IgD-negative memory B cell (primary cell): Measurements from ENCODE around the gene GREM1. TPM values are rescaled to one million over a fixed set of nuclear protein-coding genes. Genes with fewer than 3 reads are reported as not detected.
A peak's percentile ranks its signal among the peaks of the same experiment; 100 is the strongest.

Experiments
- H3K27ac Mint-ChIP-seq, 3 donors: one replicate each; pipeline ENCODE4 v1.8.0; 2020 to 2022; ENCODE audit warnings: mild to moderate bottlenecking in 3 of 3, mixed read lengths in 3 of 3, moderate library complexity in 1 of 3
- H3K27me3 Mint-ChIP-seq: one replicate; pipeline ENCODE4 v1.8.0; 2021; ENCODE audit warnings: mixed read lengths
- H3K36me3 Mint-ChIP-seq: one replicate; pipeline ENCODE4 v1.8.0; 2020; ENCODE audit warnings: mild to moderate bottlenecking, mixed read lengths
- H3K4me1 Mint-ChIP-seq, 3 donors: one replicate each; pipeline ENCODE4 v1.8.0; 2020 to 2022; ENCODE audit warnings: mixed read lengths in 3 of 3, mild to moderate bottlenecking in 1 of 3
- H3K4me3 Mint-ChIP-seq, 4 donors: one replicate each; pipeline ENCODE4 v1.8.0; 2020 to 2022; ENCODE audit warnings: mild to moderate bottlenecking in 4 of 4, mixed read lengths in 4 of 4, moderate library complexity in 3 of 4
- H3K9me3 Mint-ChIP-seq, 3 donors: one replicate each; pipeline ENCODE4 v1.8.0; 2020 to 2021; ENCODE audit warnings: mixed read lengths in 3 of 3, mild to moderate bottlenecking in 1 of 3
- polyA plus RNA-seq: library from polyadenylated mRNA; unstranded; fragments of 300-500 nt; fragmentation: Illumina TruSeq; gene quantifications from one replicate; pipeline ENCODE4 v1.2.3, GENCODE V29; 2021

Gene GREM1
- not detected for polyA plus RNA-seq

DNA sequence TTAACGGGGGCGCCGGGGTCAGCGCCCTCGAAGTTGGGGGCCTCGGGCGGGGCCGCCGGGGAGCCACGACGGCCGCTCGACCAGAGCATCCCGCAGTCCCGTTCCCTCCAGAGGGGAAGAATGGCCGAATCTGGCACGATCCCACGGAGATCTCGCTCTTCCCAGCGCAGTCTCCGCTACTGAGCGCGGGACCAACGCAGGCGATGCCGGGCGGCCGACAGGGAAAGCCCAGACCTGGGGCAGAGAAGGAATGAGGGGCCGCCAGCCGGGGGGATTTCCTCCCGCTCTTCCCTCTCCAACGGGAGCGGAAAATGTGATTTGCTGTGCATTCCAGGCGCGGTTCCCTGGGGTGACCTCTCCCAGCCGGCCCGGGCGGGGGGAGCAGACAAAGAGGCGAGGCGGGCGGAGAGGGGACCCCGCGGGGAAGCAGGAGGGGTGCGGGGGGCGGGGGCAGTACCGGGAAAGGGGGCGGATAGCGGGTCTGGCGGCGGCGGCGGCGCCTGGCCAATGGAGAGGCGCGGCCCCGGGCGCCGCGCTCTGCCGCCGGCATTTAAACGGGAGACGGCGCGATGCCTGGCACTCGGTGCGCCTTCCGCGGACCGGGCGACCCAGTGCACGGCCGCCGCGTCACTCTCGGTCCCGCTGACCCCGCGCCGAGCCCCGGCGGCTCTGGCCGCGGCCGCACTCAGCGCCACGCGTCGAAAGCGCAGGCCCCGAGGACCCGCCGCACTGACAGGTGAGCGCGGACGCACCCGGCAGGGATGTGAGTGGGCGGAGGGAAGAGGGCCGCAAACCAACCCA lies at the start of gene GREM1:
Gene GREM1, plus strand, starts transcription at position 579 of the 801 bp plus-strand sequence. CDS start 12,687 bp downstream, outside the sequence.
- no peaks in the 10 kb centered on the region for H3K36me3 Mint-ChIP-seq
- peaks cover 0 to 2% (median 0%) of the 10 kb centered on the region in 3 donors for H3K9me3 Mint-ChIP-seq
- H3K27me3 Mint-ChIP-seq: peaks cover 47% of the 10 kb centered on the region
- H3K4me1 Mint-ChIP-seq: peaks cover 13 to 16% (median 16%) of the 10 kb centered on the region in 3 donors
- peak within 1 kb of the TSS; percentile 56 to 89 (median 71) for H3K4me3 Mint-ChIP-seq
- H3K27ac Mint-ChIP-seq: peak within 1 kb of the TSS in 2 of 3 donors; percentile 4 to 48

GRCh38 chr15:32668942-32669341 lies 48.9 kb upstream of the GREM1 start:
- H3K27me3 Mint-ChIP-seq: no peaks in the 10 kb centered on the region
- H3K4me3 Mint-ChIP-seq: no peak overlapping the region
- H3K36me3 Mint-ChIP-seq: no peaks in the 10 kb centered on the region
- no peak overlapping the region for H3K27ac Mint-ChIP-seq
- no peaks in the 10 kb centered on the region for H3K9me3 Mint-ChIP-seq
- H3K4me1 Mint-ChIP-seq: no peaks in the 10 kb centered on the region

GRCh38 chr15:32669896-32670611 lies 47.8 kb upstream of the GREM1 start:
- no peak overlapping the region for H3K27ac Mint-ChIP-seq
- no peak overlapping the region for H3K4me3 Mint-ChIP-seq
- H3K9me3 Mint-ChIP-seq: no peaks in the 10 kb centered on the region
- no peaks in the 10 kb centered on the region for H3K27me3 Mint-ChIP-seq
- no peaks in the 10 kb centered on the region for H3K4me1 Mint-ChIP-seq
- no peaks in the 10 kb centered on the region for H3K36me3 Mint-ChIP-seq

DNA sequence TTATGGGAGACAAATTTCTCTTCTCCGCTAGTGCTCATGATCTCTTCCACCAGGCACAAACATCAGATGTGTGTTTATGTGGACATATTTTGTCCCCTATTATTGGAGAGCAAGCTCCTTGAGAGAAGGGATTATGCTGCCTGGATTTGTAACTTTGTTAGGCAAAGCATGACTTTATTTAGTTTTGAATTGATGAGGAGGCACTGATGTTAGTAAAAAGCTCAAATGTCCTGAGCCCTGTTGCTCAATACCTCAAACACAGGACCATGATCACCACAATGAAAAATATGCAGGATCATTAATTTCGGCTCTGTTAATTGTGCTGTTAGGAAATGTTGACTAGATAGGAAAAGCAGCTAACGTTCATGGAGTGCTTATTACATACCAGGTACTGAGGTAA lies 47.2 kb upstream of the GREM1 start:
- H3K27ac Mint-ChIP-seq: no peak overlapping the region
- H3K4me3 Mint-ChIP-seq: no peak overlapping the region
- no peaks in the 10 kb centered on the region for H3K27me3 Mint-ChIP-seq
- H3K4me1 Mint-ChIP-seq: no peaks in the 10 kb centered on the region
- H3K9me3 Mint-ChIP-seq: no peaks in the 10 kb centered on the region
- no peaks in the 10 kb centered on the region for H3K36me3 Mint-ChIP-seq

GRCh38 chr15:32671339-32672325 lies 46.2 kb upstream of the GREM1 start:
- no peaks in the 10 kb centered on the region for H3K4me1 Mint-ChIP-seq

GRCh38 chr15:32674681-32675080 lies 43.1 kb upstream of the GREM1 start:
- no peaks in the 10 kb centered on the region for H3K27me3 Mint-ChIP-seq
- H3K4me3 Mint-ChIP-seq: no peak overlapping the region
- no peaks in the 10 kb centered on the region for H3K36me3 Mint-ChIP-seq
- H3K4me1 Mint-ChIP-seq: no peaks in the 10 kb centered on the region
- H3K9me3 Mint-ChIP-seq: no peaks in the 10 kb centered on the region
- H3K27ac Mint-ChIP-seq: no peak overlapping the region

More at GRCh38 chr15:32671339-32672325, 46.2 kb upstream of the GREM1 start:
- Mint-ChIP-seq H3K27ac (no peak overlapping the region), H3K27me3 (no peaks in the 10 kb centered on the region), H3K4me3 (no peak overlapping the region), H3K9me3 (no peaks in the 10 kb centered on the region), H3K36me3 (no peaks in the 10 kb centered on the region)

DNA sequence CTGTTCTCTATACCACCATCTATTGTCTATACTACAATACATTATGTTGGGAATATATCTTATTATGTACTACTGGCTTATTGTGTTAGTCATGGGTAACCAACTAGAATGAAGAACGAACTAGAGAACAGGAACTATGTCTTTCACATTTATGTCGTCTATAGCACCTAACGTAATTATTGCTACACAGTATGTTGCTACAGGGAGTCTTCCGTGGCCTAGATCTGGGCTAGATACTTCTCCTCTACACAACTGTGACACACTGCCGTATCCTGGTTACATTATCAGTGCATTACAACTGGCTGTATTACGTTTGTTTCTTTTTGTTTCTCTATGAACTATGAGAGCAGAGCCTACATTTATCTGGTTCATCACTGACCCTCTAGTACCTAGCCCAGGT lies 42.3 kb upstream of the GREM1 start:
- H3K27me3 Mint-ChIP-seq: no peaks in the 10 kb centered on the region
- H3K9me3 Mint-ChIP-seq: no peaks in the 10 kb centered on the region
- no peak overlapping the region for H3K27ac Mint-ChIP-seq
- no peak overlapping the region for H3K4me3 Mint-ChIP-seq
- H3K4me1 Mint-ChIP-seq: no peaks in the 10 kb centered on the region
- no peaks in the 10 kb centered on the region for H3K36me3 Mint-ChIP-seq

GRCh38 chr15:32676169-32676568 lies 41.6 kb upstream of the GREM1 start:
- Mint-ChIP-seq H3K27ac (no peak overlapping the region), H3K36me3 (no peaks in the 10 kb centered on the region), H3K9me3 (no peaks in the 10 kb centered on the region), H3K27me3 (no peaks in the 10 kb centered on the region), H3K4me1 (no peaks in the 10 kb centered on the region), H3K4me3 (no peak overlapping the region)

- Mint-ChIP-seq H3K4me3 (no peak overlapping the region), H3K4me1 (no peaks in the 10 kb centered on the region)
These were observed 40.5 kb upstream of the GREM1 start for GRCh38 chr15:32677238-32677750.

DNA sequence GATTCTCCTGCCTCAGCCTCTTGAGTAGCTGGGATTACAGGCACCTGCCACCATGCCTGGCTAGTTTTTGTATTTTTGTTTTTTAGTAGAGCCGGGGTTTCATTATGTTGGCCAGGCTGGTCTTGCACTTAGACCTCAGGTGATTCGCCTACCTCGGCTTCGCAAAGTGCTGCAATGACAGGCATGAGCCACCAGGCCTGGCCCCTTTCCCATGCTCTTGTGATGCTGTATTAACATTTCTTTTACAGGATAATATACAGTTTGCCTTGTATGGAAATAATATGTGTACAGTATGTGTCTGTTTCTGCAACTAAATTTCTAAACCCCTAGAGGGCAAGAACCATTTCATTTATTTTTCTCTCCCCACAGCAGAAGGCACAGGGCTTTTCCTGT lies 38.5 kb upstream of the GREM1 start:
- no peaks in the 10 kb centered on the region for H3K9me3 Mint-ChIP-seq
- no peaks in the 10 kb centered on the region for H3K27me3 Mint-ChIP-seq
- H3K4me3 Mint-ChIP-seq: no peak overlapping the region
- H3K4me1 Mint-ChIP-seq: no peaks in the 10 kb centered on the region
- no peak overlapping the region for H3K27ac Mint-ChIP-seq
- no peaks in the 10 kb centered on the region for H3K36me3 Mint-ChIP-seq

More at GRCh38 chr15:32677238-32677750, 40.5 kb upstream of the GREM1 start:
- H3K27me3 Mint-ChIP-seq: no peaks in the 10 kb centered on the region
- H3K9me3 Mint-ChIP-seq: no peaks in the 10 kb centered on the region
- H3K36me3 Mint-ChIP-seq: no peaks in the 10 kb centered on the region
- H3K27ac Mint-ChIP-seq: no peak overlapping the region

DNA sequence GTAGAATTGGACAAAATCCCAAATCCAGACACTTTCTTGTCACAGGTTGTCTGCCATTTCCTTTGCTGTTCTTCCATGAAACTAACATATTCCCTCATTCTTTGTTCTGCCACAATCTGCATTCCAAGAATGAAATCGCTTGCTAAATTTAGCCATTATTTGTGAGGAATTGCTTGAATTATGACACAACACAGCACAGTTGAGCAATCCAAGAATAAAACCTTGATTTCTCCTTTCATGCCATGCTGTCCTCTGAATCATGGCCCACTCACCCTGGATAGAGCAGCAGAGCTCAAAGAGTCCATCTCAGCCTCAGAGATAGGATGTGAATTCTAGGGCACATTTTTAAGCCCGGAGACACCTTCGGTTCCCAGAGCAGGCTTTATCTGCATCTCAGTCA lies 35.2 kb upstream of the GREM1 start:
- Mint-ChIP-seq H3K27me3 (no peaks in the 10 kb centered on the region), H3K27ac (no peak overlapping the region), H3K36me3 (no peaks in the 10 kb centered on the region), H3K4me3 (no peak overlapping the region), H3K9me3 (peaks cover 0 to 2% (median 0%) of the 10 kb centered on the region in 3 donors), H3K4me1 (no peaks in the 10 kb centered on the region)

DNA sequence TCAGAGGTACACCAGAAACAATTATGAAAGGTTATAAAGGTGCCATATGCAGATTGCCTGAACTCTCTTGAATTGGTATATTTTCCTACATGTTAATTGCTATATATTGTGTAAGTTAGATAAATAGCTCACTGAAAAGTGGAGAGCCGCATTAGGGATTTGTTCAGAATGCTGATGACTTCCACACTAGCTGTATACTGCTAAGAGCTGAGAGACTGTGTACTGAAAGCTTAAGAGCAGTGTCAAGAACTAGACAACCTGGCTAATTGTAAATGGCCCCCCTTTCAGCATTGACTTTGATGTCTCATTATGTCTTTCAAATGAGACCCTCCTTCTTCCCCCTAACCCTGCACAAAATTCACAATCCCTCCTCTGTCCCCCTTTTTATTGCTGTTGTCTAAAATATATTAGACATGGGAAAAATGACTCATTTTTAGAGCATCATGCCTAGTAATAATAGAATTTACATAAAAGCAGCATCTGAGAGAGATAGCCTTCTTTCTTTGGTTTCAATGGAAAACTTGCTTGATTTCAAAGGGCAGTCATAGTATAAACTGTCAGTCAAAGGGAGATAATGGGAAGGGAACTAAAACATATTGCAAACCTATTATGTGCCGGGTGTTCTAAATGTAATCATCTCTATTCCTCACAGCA lies 34.7 kb upstream of the GREM1 start:
- Mint-ChIP-seq H3K27ac (no peak overlapping the region), H3K36me3 (no peaks in the 10 kb centered on the region), H3K9me3 (peaks cover 0 to 2% (median 0%) of the 10 kb centered on the region in 3 donors), H3K4me1 (no peaks in the 10 kb centered on the region), H3K27me3 (no peaks in the 10 kb centered on the region), H3K4me3 (no peak overlapping the region)

DNA sequence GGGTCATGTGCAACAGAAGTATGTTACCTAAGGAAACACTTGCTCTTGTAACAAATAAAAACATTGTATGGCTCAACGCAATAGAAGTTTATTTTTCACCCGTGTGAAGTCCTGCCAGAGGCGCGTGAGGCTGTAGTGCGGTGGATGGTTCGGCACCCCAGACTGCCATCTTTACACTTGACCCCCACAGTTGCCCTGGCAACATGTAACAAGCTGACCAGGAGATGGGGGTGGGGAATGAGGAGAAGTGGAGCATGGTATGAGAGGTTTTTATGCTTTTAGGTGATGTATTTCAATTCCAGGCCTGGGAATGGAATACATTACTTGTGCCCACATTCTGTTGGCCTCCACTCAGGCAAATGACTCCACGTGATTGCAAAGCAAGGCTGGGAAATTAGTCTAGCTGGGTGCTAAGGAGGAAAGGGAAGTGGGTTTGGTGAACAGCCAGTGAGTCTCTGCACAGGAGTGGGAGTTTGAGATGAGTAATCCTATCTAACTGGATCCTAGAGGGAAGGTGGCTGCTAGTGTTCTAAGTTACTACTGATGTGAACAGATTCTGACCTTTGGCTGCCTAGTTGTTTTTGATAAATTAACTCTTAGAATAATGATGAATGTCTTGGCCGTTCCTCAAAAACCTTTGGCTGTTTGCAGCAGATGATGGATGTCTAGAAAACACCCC lies 33.8 kb upstream of the GREM1 start:
- Mint-ChIP-seq H3K27me3 (no peaks in the 10 kb centered on the region), H3K36me3 (no peaks in the 10 kb centered on the region), H3K4me1 (no peaks in the 10 kb centered on the region), H3K27ac (no peak overlapping the region), H3K4me3 (no peak overlapping the region), H3K9me3 (peaks cover 0 to 2% (median 0%) of the 10 kb centered on the region in 3 donors)

DNA sequence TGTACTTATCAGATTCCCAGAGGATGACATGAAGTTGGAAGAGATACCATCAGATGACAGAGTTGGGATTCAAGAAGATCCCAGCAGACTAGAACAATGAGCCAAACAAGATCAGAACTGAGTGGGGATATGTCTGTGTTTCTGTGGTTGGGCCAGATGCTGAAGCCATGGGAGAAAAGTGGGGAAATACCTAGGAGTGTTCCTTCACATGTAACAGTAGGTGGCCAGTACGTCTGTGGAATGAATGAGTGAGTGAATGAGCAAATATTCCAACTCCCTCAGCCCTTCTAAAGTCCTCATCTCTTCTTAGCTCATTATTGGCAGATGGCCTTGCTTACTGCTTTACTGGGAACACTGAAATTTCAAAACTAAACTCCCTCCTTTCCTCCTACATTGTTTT lies 32.2 kb upstream of the GREM1 start:
- no peak overlapping the region for H3K27ac Mint-ChIP-seq
- H3K36me3 Mint-ChIP-seq: no peaks in the 10 kb centered on the region
- H3K4me3 Mint-ChIP-seq: no peak overlapping the region
- no peaks in the 10 kb centered on the region for H3K4me1 Mint-ChIP-seq
- no peaks in the 10 kb centered on the region for H3K27me3 Mint-ChIP-seq
- H3K9me3 Mint-ChIP-seq: peaks cover 0 to 2% (median 0%) of the 10 kb centered on the region in 3 donors
